GM19025 (cell line): ENCODE data around the gene LSM14B.
"Not testable (repeated sequence)": the region's sequence is repeated elsewhere in the genome, so short reads cannot be mapped to it uniquely, and the experiment has no call there.

ENCODE experiments used
- ATAC-seq: cut with Tn5 transposase; IDR thresholded peaks from one replicate; pipeline ENCODE4 v1.9.1; 2021; ENCODE audit warnings: mild to moderate bottlenecking, low read depth, moderate library complexity; ENCODE audit not compliant: unreplicated experiment

The LSM14B gene

DNA sequence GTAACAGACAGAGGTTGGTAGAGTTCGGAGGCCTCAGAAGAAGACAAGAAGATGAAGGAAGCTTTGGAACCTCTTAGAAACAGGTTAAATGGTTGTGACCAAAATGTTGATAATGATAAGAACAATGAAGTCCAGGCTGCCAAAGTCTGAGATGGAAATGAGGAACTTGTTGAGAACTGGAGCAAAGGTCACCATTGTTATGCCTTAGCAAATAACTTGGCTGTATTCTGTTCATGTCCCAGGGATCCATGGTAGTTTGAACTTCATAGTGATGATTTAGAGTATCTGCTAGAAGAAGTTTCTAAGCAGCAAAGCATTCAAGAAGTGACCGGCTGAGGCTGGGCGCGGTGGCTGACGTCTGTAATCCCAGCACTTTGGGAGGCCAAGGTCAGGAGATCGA, 11.1 kb upstream of the LSM14B start:
- no peak for ATAC-seq

DNA sequence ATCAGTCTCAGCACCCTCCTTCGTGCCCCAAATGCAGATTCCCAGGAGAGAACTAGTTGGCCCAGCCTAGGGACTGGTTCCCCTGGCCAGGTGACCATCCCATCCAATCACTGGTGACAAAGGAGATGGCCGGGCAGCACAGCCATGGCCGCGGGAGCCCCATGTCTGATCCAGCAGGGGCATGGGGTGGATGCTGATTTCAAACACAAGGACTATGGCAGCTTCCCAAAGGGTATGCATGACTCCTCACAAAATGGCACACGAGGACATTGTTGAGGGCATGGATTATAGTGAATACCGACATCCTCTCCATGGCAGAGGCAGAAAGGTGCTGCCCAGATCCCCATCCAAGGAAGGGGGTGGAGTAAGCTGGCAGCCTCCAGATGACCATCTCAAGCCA, 9.9 kb upstream of the LSM14B start:
- ATAC-seq = no peak

DNA sequence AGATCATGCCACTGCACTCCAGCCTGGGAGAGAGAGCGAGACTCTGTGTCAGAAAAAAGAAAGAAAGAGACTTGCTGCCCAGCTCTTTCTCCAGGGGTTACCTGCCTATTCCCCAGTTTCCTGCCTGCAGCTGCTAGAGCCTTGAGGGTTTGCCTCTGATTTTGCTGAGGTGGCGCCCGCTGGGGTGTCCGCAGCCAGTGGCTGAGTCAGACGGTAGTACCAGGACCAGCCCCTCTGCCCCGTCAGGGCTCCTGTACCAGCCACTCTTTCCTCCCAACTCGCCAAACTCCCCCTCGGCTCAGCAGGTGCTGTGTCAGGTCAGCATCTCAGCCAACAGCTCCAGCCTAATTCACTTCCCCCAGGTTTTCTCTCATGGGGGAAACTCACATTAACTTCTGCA, 7.4 kb upstream of the LSM14B start:
- no peak for ATAC-seq

DNA sequence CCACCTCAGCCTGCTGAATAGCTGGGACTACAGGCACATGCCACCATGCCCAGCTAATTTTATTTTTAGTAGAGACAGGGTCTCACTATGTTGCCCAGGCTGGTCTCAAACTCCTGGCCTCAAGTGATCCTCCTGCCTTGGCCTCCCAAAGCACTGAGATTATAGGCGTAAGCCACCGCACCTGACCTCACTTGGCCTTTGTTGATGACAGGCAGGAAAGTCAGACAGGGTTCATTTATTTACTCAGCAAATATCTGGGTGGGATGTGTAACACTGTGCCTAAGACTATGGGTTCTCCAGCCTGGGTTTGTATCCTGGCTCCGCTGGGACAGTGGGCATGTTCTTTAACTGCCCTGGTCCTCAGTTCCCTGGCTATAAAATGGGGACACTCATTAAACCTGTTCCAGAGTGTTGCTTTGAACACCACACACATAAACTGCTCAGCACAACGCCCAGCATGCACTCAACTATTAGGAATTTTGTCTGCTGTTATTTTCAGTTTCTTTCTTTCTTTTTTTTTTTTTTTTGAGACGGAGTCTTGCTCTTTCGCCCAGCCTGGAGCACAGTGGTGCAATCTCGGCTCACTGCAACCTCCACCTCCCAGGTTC, 6.4 kb upstream of the LSM14B start:
- ATAC-seq = not testable (repeated sequence)

DNA sequence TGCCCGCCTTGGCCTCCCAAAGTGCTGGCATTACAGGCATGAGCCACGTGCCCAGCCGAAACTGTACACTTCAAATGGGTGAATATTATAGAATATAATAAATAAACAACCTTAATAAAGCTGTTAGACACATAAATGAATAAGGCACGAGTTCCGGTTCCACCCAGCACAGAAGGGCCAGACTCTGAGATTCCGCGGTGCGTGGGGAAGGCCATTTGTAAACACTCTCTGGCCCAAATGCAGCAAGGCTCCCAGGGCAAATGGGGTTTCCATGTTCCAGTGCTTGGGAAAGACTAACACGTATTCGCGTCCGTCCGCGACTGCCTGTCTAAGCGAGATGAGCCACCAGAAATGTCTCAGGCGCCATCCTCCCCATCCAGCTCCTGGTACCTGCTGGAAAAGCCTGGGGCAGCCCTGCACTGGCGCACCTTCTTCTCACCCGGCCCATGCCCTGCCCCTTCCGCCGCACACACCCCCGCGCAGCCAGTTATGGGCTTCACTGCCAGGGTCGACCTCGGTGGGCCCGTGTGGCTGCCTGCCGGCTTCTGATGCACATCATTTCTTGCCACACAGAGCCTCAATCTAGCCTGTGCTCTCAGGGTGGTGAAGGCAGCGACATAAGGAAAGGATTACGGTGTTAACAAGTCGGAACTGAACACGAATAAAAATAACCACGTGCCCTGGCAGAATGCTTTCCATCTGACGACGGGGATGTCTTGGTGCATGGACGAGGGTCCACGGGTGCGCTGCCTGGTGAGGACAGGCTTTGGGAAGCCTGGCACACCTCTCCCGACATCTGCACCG, 5.5 kb upstream of the LSM14B start:
- ATAC-seq = no peak

DNA sequence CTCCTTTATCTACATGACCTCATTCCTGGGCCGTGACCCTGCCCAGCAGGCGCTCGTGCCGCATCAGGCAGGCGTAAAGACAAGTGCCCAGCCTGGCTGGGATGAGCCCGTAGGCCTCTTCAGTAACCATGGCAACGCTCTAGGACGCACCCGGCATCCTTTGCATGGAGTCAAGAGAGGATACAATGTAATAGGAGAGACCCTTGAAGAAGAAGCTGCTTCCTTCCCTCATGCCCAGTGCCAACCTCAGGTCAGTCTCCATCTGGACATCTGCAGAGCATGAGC, 5.0 kb upstream of the LSM14B start:
- no peak for ATAC-seq

DNA sequence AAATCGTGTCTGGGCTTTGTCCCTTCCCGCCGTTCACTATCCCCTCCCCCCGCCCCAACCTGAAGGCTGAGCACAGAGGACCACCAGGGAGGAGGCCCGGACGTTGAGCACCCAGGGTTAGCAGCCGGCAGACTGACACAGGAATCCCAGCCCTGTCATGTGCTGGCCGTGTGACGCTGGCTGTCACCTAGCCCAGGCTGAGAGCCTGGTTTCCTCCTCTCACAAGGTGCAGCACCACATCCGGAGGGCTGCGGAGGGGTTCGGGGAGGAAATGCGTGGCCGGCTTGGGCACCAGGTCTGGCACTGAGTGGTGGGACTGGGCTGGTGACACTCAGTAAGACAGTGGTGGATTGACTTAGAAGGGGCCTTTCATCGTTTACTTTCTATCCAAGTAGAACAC, 4.6 kb upstream of the LSM14B start:
- no peak for ATAC-seq

DNA sequence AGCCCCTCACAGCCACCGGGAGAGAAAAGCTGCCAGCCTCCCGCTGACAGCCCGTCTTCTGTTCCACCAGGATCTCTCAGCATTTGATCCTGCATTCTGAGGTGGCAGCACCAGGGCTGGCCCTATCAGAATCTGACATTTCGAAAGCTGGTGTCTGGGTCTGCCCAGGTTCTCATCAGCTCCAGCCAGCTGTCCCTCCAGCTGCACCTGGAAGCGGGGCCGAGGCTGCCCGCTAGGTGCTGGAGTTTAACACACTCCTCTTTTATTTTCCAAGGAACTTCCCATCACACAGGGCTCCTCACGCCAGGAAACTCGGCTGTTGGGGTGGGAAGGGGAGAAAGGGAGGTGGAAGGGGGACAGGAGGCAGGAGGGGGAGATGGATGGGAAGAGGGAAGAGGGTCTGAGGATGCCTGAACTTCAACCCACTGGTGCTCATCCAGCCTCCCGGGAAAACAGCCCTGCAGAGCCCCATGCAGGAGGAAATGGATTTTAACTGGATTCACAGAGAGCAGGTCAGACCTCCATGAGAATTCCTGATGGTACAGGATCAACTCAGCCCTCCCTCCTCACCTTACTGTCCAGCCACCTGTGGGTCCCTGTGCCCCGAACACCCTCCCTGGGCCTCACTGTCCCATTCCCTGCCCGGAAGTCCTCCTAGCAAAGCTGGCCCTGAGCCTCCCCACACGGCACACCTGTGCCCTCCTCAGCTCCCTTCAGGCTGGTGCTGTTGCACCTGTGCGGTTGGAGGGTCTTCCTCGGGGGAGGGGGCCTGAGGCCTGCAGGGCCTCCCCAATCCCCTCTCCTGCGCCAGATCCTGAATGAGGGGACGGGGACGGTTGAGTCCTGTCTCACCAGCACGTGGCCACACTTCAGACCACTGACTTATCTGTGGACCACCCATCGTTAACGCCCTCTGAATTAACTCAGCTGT, 3.9 kb upstream of the LSM14B start:
- ATAC-seq = no peak

DNA sequence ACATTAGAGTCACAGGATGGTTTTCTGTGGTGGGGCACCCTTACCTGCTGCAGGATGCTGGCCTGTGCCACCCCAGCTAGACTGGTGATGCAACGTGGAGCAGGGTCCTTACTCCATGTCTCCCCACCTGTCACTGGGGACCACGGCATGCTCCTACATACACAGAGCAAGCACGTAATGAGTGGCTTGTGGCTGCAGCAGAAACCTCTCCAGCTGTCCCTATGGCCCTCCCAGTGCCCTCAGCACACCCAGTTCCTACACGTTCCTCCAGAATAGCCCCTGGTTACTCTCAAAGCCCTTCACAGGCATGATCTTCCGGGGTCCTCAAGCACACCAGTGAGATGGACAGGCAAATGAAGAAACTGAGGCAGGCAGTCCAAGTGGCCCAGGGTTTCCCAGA, 3.2 kb upstream of the LSM14B start:
- ATAC-seq = no peak

DNA sequence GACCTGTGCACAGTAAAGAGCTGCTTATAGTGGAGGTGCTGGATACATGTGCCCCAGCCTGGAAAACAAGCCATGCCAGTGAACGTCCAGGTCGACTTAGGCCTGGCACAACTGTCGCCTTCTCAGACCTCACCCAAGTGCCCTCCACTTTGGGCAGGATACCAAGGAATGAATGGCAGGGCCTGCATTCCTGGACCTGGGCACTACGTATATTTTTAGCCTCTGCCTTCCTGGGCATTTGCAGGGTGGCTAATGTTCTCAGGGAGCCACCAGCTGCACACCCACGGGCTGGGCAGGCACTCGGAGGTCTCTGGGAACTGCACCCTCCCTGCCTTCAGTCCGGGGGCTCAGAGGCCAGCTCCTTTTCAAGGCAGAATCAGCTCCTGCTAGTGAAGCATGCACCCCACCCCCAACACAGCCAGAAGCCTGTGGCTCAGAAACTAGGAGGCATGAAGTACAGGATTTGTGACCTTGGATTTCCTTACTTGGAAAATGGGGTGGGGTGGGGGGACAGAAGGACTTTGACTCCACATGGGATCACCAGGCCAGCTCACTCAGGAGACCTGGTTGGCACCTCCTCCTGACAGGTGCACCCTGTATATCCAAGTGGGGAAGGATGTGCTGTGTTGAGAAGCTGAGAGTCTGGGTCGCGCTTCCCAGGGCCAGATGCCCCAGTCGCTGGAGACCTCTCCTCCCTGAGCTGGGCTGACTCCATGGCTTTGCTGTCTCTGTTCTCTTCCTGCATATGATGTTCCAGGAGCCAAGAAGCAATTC, 2.5 kb upstream of the LSM14B start:
- ATAC-seq = no peak

DNA sequence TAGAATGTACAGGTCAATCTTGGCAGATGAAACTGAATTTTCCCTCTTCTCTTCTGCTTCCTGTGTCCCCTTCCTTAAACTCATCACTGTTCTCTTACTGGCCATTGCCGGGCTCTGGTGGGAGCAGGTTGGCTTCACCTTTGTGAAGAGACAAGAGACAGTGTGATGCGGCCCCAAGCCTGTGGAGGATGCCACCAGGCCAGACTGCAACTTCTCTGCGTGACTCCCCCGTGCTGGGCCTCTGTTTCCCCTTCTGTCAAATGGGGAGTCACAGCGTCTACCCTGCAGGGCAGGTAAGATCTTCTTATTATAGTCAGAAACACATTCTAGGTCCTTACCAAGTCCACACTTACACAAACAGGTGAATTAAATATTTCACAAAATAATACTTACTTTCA, 1.9 kb upstream of the LSM14B start:
- ATAC-seq = no peak

DNA sequence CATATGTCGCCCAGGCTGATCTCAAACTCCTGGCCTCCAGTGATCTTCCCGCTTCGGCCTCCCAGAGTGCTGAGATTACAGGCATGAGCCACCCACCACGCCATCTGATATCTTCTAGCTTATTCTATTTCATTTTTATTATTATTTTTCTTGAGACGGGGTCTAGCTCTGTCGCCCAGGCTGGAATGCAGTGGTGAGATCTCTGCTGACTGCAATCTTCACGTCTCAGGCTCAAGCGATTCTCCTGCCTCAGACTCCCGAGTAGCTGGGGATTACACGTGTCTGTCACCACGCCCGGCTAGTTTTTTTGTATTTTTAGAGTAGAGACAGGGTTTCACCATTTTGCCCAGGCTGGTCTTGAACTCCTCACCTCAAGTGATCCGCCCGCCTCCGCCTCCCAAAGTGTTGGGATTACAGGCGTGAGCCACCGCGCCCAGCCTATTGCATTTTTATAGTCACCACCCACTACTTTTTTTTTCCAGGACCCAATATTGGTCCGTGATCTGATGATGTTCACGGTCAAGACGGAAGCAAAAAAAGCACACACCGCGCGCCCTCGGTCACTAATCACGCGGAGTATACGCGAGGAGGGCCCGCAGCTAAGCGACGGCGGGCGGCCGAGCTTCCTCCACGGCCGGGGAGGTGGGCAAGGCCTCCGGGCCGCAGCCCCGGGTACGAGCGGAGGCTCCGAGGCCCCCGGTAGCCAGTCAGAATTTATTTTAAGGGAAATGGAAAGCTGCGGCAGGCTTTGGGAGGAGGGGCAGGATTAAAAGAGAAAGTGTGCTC, 1.1 kb upstream of the LSM14B start:
- peak; percentile 2 for ATAC-seq

DNA sequence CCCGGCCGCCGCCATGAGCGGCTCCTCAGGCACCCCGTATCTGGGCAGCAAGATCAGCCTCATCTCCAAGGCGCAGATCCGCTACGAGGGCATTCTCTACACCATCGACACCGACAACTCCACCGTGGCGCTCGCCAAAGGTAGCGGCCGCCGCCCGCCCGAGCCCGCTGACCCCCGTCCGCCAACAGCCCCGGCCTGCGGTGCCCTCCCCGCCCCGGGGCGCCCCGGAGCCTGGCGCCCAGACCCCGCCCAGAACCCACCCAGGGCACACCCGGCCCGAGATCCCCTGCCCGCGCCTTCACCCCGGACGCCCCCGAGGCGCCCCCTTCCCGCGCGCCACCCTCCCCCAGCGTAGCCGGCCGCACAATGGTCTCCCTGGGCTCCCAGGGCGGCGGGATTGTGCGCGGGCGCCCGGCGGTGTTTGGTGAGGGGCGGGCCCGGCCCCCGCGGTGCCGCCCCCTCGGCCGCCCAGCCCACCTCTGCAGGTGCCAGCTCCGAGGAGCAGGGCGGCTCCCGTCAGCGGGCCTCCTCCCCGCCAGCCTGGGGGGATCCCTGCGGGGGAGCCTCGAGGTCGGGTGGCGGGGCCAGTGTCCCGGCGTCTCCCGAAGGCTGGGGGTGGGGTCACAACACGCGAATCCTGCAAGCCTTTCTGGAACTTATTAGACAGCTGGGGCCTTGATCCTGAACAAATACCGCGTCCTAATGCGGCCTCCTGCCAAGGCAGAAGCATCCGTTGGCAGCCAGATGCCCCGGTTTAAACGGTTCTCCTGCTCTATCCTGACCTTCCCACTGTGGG, 577 bp downstream of the LSM14B start:
- peak; percentile 9 for ATAC-seq

DNA sequence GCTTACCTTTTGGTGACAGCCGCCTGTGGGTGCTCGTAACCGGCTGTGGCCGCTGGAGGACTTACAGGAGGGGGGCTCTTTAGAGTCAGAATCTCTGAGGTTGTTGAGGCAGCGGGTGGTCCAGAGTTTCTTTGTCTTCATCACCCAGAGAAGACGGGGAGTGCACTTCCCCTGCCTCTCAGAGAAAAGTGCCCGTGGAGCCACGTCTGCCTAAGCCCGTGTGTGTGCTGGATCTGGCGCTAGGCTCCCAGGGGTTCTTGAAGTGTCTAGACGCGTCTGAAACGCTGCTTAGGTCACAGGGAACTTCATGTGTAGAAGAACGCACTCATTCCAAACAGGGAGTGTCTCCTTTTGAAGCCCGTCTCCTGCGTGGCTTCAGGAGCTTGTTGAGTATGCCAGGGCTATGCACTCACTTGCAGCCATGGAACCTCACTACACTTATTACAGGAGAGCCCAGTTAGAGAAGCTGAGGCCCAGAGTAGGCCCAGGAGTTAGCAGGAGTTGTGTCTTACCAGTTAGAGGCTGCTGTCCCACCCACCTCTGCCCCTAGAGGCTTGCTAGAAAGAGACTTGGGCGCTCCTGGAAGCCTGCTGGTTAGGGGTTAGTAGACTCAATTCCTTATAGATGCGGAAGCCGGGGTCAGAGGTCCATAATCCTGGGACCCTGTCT, 1.3 kb downstream of the LSM14B start:
- ATAC-seq = no peak

DNA sequence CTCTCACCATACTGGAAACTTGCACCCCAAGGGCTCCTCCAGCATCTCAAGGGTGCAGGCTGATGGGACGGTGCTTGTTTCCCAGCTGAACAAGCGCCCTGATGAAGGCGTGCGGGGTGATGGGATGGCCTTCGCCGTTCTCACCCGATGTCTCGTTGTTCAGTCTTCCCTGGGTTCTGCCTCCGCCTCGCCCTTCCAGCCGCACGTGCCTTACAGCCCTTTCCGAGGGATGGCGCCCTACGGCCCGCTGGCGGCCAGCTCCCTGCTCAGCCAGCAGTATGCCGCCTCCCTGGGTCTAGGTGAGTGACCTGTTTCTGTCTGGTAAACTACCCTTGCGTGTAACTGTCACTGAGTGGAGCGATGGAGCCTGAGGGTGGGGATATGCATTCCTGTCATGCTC, 3.9 kb downstream of the LSM14B start:
- no peak for ATAC-seq

DNA sequence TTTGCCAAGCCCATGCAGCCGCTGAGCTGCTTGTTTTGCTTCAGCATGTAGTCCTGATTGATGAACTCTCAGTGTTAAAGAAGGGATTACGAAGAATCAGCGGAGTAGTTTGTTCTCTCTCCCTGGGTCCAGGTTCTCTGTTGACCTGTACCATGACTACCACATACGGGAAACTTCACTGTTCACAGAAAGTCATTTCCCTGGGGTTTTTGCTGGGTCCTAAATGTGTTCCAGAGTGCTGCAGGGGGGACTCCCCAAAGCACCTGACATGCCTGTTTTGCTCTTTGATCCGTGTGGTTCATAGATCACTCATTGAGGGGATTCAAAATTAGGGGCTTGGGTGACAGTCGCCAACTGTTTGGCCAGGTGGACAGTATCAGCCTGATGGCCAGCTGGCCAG, 5.5 kb downstream of the LSM14B start:
- no peak for ATAC-seq

DNA sequence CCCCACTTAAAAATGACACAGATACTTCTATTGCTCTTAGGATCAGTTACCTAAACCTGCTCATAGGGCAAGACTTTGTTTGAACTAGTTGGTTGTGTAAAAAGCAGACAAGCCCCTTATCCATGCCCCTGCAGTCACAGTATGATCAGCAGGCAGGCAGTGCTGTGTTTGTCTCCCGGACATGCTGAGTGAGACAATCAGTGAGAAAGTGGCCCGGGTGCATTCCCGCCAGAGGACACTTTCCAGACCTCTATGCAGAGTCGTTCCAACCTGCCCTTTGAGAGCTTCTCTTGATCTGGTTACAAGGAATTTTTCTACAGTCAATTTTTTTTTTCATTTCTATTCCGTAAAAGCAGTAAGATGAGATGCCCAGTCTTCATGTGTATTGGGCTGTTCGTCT, 6.2 kb downstream of the LSM14B start:
- no peak for ATAC-seq

DNA sequence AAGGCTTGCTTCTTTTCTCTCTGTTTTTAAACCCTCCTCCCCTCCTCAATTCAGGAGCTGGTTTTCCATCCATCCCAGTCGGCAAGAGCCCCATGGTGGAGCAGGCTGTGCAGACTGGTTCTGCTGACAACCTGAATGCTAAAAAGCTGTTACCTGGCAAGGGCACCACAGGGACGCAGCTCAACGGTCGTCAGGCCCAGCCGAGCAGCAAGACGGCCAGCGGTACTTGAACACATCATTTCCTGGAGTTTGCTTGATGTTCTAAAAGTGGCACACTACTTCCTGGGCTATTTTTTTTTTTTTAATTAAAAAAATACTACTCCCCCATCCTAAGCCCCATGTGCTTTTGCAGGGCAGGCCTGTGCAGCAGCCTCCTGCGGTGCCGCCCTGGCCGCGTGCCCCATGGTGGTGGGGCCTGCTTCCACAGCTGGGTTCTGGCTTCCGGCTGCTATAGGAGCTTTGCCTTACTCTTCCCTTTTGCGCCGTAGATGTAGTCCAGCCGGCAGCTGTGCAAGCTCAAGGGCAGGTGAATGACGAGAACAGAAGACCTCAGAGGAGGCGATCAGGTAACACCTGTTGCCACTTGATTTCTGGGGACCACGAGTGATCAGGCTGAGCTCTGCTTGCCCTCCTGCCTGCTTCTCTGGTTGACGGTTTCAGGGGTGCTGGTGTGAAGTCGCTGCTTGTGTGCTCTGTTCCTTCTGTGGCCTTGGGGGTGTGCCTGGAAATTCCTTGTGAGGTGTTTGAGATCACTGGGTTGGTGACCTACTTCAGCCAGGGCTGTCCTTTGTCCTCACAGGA, 7.7 kb downstream of the LSM14B start:
- no peak for ATAC-seq
